Nephron (organoid): ENCODE results near the gene CA12.
A peak's percentile ranks its signal among the peaks of the same experiment; 100 is the strongest.

Experiments used
- H3K27ac Mint-ChIP-seq, 3 experiments: 2 replicates each; pipeline ENCODE4 v1.8.0; 2020; ENCODE audit warnings: mixed read lengths in 3 of 3, mild to moderate bottlenecking in 2 of 3, moderate library complexity in 1 of 3
- H3K27me3 Mint-ChIP-seq: 2 replicates; pipeline ENCODE4 v1.8.0; 2021; ENCODE audit warnings: low read depth, mild to moderate bottlenecking, moderate library complexity, mixed read lengths
- H3K36me3 Mint-ChIP-seq: 2 replicates; pipeline ENCODE4 v1.8.0; 2020; ENCODE audit warnings: low read depth, mixed read lengths
- H3K4me1 Mint-ChIP-seq: 2 replicates; pipeline ENCODE4 v1.8.0; 2020; ENCODE audit warnings: mixed read lengths
- H3K4me3 Mint-ChIP-seq, 3 experiments: 2 replicates each; pipeline ENCODE4 v1.8.0; 2020; ENCODE audit warnings: mild to moderate bottlenecking in 3 of 3, mixed read lengths in 3 of 3, moderate library complexity in 2 of 3
- H3K9me3 Mint-ChIP-seq: 2 replicates; pipeline ENCODE4 v1.8.0; 2020; ENCODE audit warnings: mixed read lengths
- CTCF ChIP-seq, 3 experiments: fragments of 200-600 bp; sonication (generic); IDR thresholded peaks; one replicate each; pipeline ENCODE4 v1.5.0; 2021; ENCODE audit warnings: antibody characterized with exemption in 3 of 3; ENCODE audit not compliant: unreplicated experiment in 3 of 3

CA12 gene

GRCh38 chr15:63350178-63350621 lies 31.4 kb downstream of the CA12 start:
- H3K27ac Mint-ChIP-seq = peak overlapping the region in 2 of 3 experiments; percentile 40 to 48
- no peak overlapping the region for H3K4me3 Mint-ChIP-seq
- H3K9me3 Mint-ChIP-seq = no peaks in the 10 kb centered on the region
- H3K36me3 Mint-ChIP-seq = no peaks in the 10 kb centered on the region
- H3K27me3 Mint-ChIP-seq = peaks cover 15% of the 10 kb centered on the region
- peaks cover 37% of the 10 kb centered on the region for H3K4me1 Mint-ChIP-seq
- TF ChIP-seq CTCF (IDR thresholded peaks at IDR 0.05; ENCODE audit: unreplicated experiment in 3 of 3) = no peak

- Mint-ChIP-seq H3K27me3 (peaks cover 18% of the 10 kb centered on the region), H3K27ac (peak overlapping the region in 2 of 3 experiments; percentile 40 to 48), H3K36me3 (no peaks in the 10 kb centered on the region), H3K4me3 (no peak overlapping the region), H3K9me3 (no peaks in the 10 kb centered on the region), H3K4me1 (peaks cover 38% of the 10 kb centered on the region)
- no peak for TF ChIP-seq CTCF (IDR thresholded peaks at IDR 0.05; ENCODE audit: unreplicated experiment in 3 of 3)
Measured at GRCh38 chr15:63349621-63350020, 32.0 kb downstream of the CA12 start.

- H3K27me3 Mint-ChIP-seq = peaks cover 18% of the 10 kb centered on the region
- H3K27ac Mint-ChIP-seq = peak overlapping the region in 1 of 3 experiments; percentile 89
- peaks cover 38% of the 10 kb centered on the region for H3K4me1 Mint-ChIP-seq
- no peaks in the 10 kb centered on the region for H3K9me3 Mint-ChIP-seq
- H3K36me3 Mint-ChIP-seq = no peaks in the 10 kb centered on the region
- H3K4me3 Mint-ChIP-seq = no peak overlapping the region
- TF ChIP-seq CTCF (IDR thresholded peaks at IDR 0.05; ENCODE audit: unreplicated experiment in 3 of 3) = no peak
Measured at GRCh38 chr15:63349156-63349555, 32.5 kb downstream of the CA12 start.

GRCh38 chr15:63348392-63348791 lies 33.3 kb downstream of the CA12 start:
- peak overlapping the region; percentile 22 to 92 (median 89) for H3K27ac Mint-ChIP-seq
- H3K36me3 Mint-ChIP-seq = no peaks in the 10 kb centered on the region
- peaks cover 18% of the 10 kb centered on the region for H3K27me3 Mint-ChIP-seq
- no peak overlapping the region for H3K4me3 Mint-ChIP-seq
- peaks cover 42% of the 10 kb centered on the region for H3K4me1 Mint-ChIP-seq
- TF ChIP-seq CTCF (IDR thresholded peaks at IDR 0.05; ENCODE audit: unreplicated experiment in 3 of 3) = no peak
- H3K9me3 Mint-ChIP-seq = no peaks in the 10 kb centered on the region

GRCh38 chr15:63347074-63347857 lies 34.4 kb downstream of the CA12 start:
- Mint-ChIP-seq H3K36me3 (no peaks in the 10 kb centered on the region), H3K4me3 (no peak overlapping the region), H3K27me3 (peaks cover 18% of the 10 kb centered on the region), H3K27ac (peak overlapping the region; percentile 70 to 89 (median 74)), H3K4me1 (peaks cover 45% of the 10 kb centered on the region), H3K9me3 (no peaks in the 10 kb centered on the region)
- TF ChIP-seq CTCF (IDR thresholded peaks at IDR 0.05; ENCODE audit: unreplicated experiment in 3 of 3) = no peak

GRCh38 chr15:63345391-63345752 lies 36.3 kb downstream of the CA12 start:
- Mint-ChIP-seq H3K4me1 (peaks cover 42% of the 10 kb centered on the region), H3K9me3 (no peaks in the 10 kb centered on the region), H3K36me3 (peaks cover 3% of the 10 kb centered on the region), H3K27me3 (peaks cover 21% of the 10 kb centered on the region), H3K4me3 (no peak overlapping the region), H3K27ac (no peak overlapping the region)
- TF ChIP-seq CTCF (IDR thresholded peaks at IDR 0.05; ENCODE audit: unreplicated experiment in 3 of 3) = no peak
